CD14-positive monocyte (primary cell): ENCODE results near the gene SLC22A3. TPM values are rescaled to one million over a fixed set of nuclear protein-coding genes. Genes with fewer than 3 reads are reported as not detected.

Source experiments
- DNase-seq, 3 donors: peaks; one replicate each; pipeline ENCODE4 v3.0.0-alpha.2; 2011 to 2022
- H2AFZ ChIP-seq: 2 replicates; pipeline ENCODE4 v1.6.0; 2012; ENCODE audit warnings: mild to moderate bottlenecking, low read depth, low read length, inconsistent platforms; ENCODE audit not compliant: insufficient read depth, poor library complexity, severe bottlenecking
- H3K27ac ChIP-seq, 2 donors: 1 replicate in 1 of 2; 2 replicates in 1 of 2; pipeline ENCODE4 v1.5.1; 2012 to 2013; ENCODE audit warnings: low read length in 2 of 2, control low read depth in 1 of 2, inconsistent platforms in 1 of 2, low read depth in 1 of 2, mild to moderate bottlenecking in 1 of 2
- H3K27me3 ChIP-seq, 2 donors: one replicate each; pipeline versions ENCODE4 v1.6.0 to v1.6.1; 2011 to 2013; ENCODE audit warnings: low read length in 2 of 2; ENCODE audit not compliant: control insufficient read depth in 2 of 2, insufficient read depth in 2 of 2
- H3K36me3 ChIP-seq, 2 donors: replicated peaks in 1 of 2; 1 replicate in 1 of 2; 2 replicates in 1 of 2; pipeline versions ENCODE4 v1.5.1 to v1.6.1; 2012 to 2013; ENCODE audit warnings: low read length in 2 of 2, control low read depth in 1 of 2, inconsistent platforms in 1 of 2, mild to moderate bottlenecking in 1 of 2; ENCODE audit not compliant: insufficient read depth in 2 of 2, control insufficient read depth in 1 of 2
- H3K4me1 ChIP-seq, 2 donors: 1 replicate in 1 of 2; 2 replicates in 1 of 2; pipeline versions ENCODE4 v1.5.1 to v1.6.1; 2012 to 2013; ENCODE audit warnings: low read length in 2 of 2, control low read depth in 1 of 2, inconsistent platforms in 1 of 2, mild to moderate bottlenecking in 1 of 2, moderate library complexity in 1 of 2; ENCODE audit not compliant: insufficient read depth in 2 of 2, control insufficient read depth in 1 of 2
- H3K4me2 ChIP-seq: replicated peaks from 2 replicates; pipeline ENCODE3; 2012; ENCODE audit warnings: low read length, moderate library complexity, mild to moderate bottlenecking; ENCODE audit not compliant: poor library complexity, severe bottlenecking; ENCODE audit errors: extremely low read depth
- H3K4me3 ChIP-seq, 3 experiments: fragments of 200-600 bp in 1 of 3; sonication (generic) in 1 of 3; replicated peaks in 1 of 3; 1 replicate in 2 of 3; 2 replicates in 1 of 3; pipeline ENCODE4 v1.5.1; 2011 to 2013; ENCODE audit warnings: low read length in 3 of 3, mild to moderate bottlenecking in 3 of 3, control low read depth in 2 of 3, low read depth in 2 of 3, inconsistent platforms in 1 of 3, moderate library complexity in 1 of 3
- H3K79me2 ChIP-seq: 2 replicates; pipeline ENCODE4 v1.6.0; 2012; ENCODE audit warnings: mild to moderate bottlenecking, control low read depth, inconsistent platforms, low read length, moderate library complexity; ENCODE audit not compliant: insufficient read depth
- H3K9ac ChIP-seq: 2 replicates; pipeline ENCODE4 v1.6.0; 2017; ENCODE audit warnings: low read length, mild to moderate bottlenecking; ENCODE audit not compliant: insufficient read depth, poor library complexity, severe bottlenecking
- H3K9me3 ChIP-seq, 2 donors: replicated peaks in 1 of 2; 1 replicate in 1 of 2; 2 replicates in 1 of 2; pipeline versions ENCODE4 v1.5.1 to v1.6.1; 2012 to 2013; ENCODE audit warnings: low read length in 2 of 2, control low read depth in 1 of 2; ENCODE audit not compliant: control insufficient read depth in 1 of 2, insufficient read depth in 1 of 2
- H4K20me1 ChIP-seq: 2 replicates; pipeline ENCODE4 v1.6.0; 2012; ENCODE audit warnings: mild to moderate bottlenecking, low read length, control low read depth, moderate library complexity; ENCODE audit not compliant: insufficient read depth
- H3K27ac Mint-ChIP-seq, 7 donors: one replicate each; pipeline ENCODE4 v1.8.0; 2020; ENCODE audit warnings: mild to moderate bottlenecking in 7 of 7, mixed read lengths in 7 of 7, moderate library complexity in 6 of 7, inconsistent platforms in 2 of 7
- H3K27me3 Mint-ChIP-seq, 3 donors: one replicate each; pipeline ENCODE4 v1.8.0; 2021 to 2022; ENCODE audit warnings: low read depth in 3 of 3, mild to moderate bottlenecking in 3 of 3, mixed read lengths in 3 of 3, moderate library complexity in 3 of 3, inconsistent platforms in 1 of 3
- H3K36me3 Mint-ChIP-seq, 2 donors: one replicate each; pipeline ENCODE4 v1.8.0; 2020; ENCODE audit warnings: mixed read lengths in 2 of 2, inconsistent platforms in 1 of 2, mild to moderate bottlenecking in 1 of 2
- H3K4me1 Mint-ChIP-seq: one replicate; pipeline ENCODE4 v1.8.0; 2020; ENCODE audit warnings: mild to moderate bottlenecking, mixed read lengths
- H3K4me3 Mint-ChIP-seq, 2 donors: one replicate each; pipeline ENCODE4 v1.8.0; 2020; ENCODE audit warnings: mild to moderate bottlenecking in 2 of 2, mixed read lengths in 2 of 2, moderate library complexity in 1 of 2
- H3K9me3 Mint-ChIP-seq, 7 donors: one replicate each; pipeline ENCODE4 v1.8.0; 2020 to 2022; ENCODE audit warnings: mixed read lengths in 7 of 7, mild to moderate bottlenecking in 6 of 7, moderate library complexity in 6 of 7, inconsistent platforms in 2 of 7
- WGBS: methylation state at CpG from one replicate; pipeline ENCODE4 v1.1.5; 2013; ENCODE audit warnings: missing lambda C conversion rate; ENCODE audit not compliant: insufficient coverage; 5-methylcytosine and 5-hydroxymethylcytosine counted together
- intact Hi-C, 2 donors: fragments of 100-400 bp; cut with micrococcal nuclease; formaldehyde crosslinking; loops; one replicate each; pipeline versions ENCODE4 v1.15.0 to v1.15.1; 2023
- polyA plus RNA-seq, 3 donors: library from polyadenylated mRNA; depleted of rRNA in 1 of 3; unstranded in 2 of 3; stranded (reverse) in 1 of 3; fragments of 300-500 nt in 2 of 3; fragments of >200 nt in 1 of 3; fragmentation: Illumina TruSeq in 2 of 3; gene quantifications; 1 replicate in 2 of 3; 2 replicates in 1 of 3; pipeline ENCODE4 v1.2.3, GENCODE V29; 2012 to 2021
- TF ChIP-seq, protein P1 (sequence below): fragments of 200-600 bp; IDR thresholded peaks from one replicate; pipeline ENCODE4 v1.8.0; 2022; ENCODE audit warnings: antibody characterized with exemption, mild to moderate bottlenecking

Gene SLC22A3
- polyA plus RNA-seq, 3 donors: not detected

GRCh38 chr6:160438481-160438880 is 90.3 kb downstream of the SLC22A3 start:
- Histone ChIP-seq H3K27ac (no peak overlapping the region), H3K9ac (no peak overlapping the region), H3K9me3 (no peaks in the 10 kb centered on the region), H3K27me3 (peaks cover 3 to 18% of the 10 kb centered on the region in 2 donors), H3K79me2 (no peaks in the 10 kb centered on the region), H2AFZ (no peak overlapping the region), H3K4me1 (no peaks in the 10 kb centered on the region), H4K20me1 (no peaks in the 10 kb centered on the region), H3K4me2 (no peak overlapping the region), H3K36me3 (no peaks in the 10 kb centered on the region), H3K4me3 (no peak overlapping the region)
- intact Hi-C loops: no loop called here
- H3K36me3 Mint-ChIP-seq: no peaks in the 10 kb centered on the region
- TF ChIP-seq, protein P1, sequence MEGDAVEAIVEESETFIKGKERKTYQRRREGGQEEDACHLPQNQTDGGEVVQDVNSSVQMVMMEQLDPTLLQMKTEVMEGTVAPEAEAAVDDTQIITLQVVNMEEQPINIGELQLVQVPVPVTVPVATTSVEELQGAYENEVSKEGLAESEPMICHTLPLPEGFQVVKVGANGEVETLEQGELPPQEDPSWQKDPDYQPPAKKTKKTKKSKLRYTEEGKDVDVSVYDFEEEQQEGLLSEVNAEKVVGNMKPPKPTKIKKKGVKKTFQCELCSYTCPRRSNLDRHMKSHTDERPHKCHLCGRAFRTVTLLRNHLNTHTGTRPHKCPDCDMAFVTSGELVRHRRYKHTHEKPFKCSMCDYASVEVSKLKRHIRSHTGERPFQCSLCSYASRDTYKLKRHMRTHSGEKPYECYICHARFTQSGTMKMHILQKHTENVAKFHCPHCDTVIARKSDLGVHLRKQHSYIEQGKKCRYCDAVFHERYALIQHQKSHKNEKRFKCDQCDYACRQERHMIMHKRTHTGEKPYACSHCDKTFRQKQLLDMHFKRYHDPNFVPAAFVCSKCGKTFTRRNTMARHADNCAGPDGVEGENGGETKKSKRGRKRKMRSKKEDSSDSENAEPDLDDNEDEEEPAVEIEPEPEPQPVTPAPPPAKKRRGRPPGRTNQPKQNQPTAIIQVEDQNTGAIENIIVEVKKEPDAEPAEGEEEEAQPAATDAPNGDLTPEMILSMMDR: no peak
- WGBS: no CpG with 5 or more reads among the region's 4 CpGs
- H3K27me3 Mint-ChIP-seq: peaks cover 8 to 22% (median 13%) of the 10 kb centered on the region in 3 donors
- H3K9me3 Mint-ChIP-seq: peaks cover 0 to 2% (median 0%) of the 10 kb centered on the region in 7 donors
- no peaks in the 10 kb centered on the region for H3K4me1 Mint-ChIP-seq
- no peak overlapping the region for H3K27ac Mint-ChIP-seq
- H3K4me3 Mint-ChIP-seq: no peak overlapping the region
- no peak for DNase-seq

DNA sequence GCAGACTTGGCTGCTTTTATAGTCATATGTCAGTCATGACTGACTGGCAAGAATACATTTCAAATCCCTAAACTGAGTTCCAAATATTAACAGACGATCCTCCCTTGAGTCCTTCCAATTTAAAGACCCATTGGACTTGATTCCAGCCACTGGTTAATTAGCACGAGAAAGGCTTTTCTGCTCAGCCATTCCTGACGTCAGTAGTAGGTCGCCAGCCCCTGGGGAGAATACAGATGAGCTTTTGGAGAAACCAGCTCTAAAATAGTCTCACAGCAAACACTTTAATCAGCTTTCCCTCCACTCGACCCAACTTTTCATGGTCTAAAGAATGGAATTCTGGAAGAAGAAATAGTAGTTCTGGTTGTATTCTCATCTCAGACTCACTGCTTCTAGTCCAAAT is 91.6 kb downstream of the SLC22A3 start:
- Histone ChIP-seq H3K4me3 (no peak overlapping the region), H2AFZ (no peak overlapping the region), H3K9me3 (no peaks in the 10 kb centered on the region), H3K27me3 (peaks cover 3 to 18% of the 10 kb centered on the region in 2 donors), H3K36me3 (no peaks in the 10 kb centered on the region), H3K4me1 (no peaks in the 10 kb centered on the region), H4K20me1 (no peaks in the 10 kb centered on the region), H3K9ac (no peak overlapping the region), H3K27ac (no peak overlapping the region), H3K4me2 (no peak overlapping the region), H3K79me2 (no peaks in the 10 kb centered on the region)
- no peak for DNase-seq
- Mint-ChIP-seq H3K27ac (no peak overlapping the region), H3K4me1 (no peaks in the 10 kb centered on the region), H3K4me3 (no peak overlapping the region), H3K36me3 (no peaks in the 10 kb centered on the region), H3K27me3 (peaks cover 5 to 21% (median 14%) of the 10 kb centered on the region in 3 donors), H3K9me3 (peaks cover 0 to 4% (median 0%) of the 10 kb centered on the region in 7 donors)
- TF ChIP-seq, protein P1: no peak
- WGBS: 43% methylated on average over 1 of the region's 5 CpGs
- intact Hi-C loops: no loop called here
